GM18508 (cell line): ENCODE measurements around the gene NAXD.

ENCODE experiments used
- ATAC-seq: cut with Tn5 transposase; IDR thresholded peaks from one replicate; pipeline ENCODE4 v1.9.1; 2021; ENCODE audit warnings: moderate number of reproducible peaks; ENCODE audit not compliant: insufficient read depth, unreplicated experiment

Gene NAXD

GRCh38 chr13:110685305-110686020 is 70.1 kb downstream of the NAXD start:
- ATAC-seq: no peak

DNA sequence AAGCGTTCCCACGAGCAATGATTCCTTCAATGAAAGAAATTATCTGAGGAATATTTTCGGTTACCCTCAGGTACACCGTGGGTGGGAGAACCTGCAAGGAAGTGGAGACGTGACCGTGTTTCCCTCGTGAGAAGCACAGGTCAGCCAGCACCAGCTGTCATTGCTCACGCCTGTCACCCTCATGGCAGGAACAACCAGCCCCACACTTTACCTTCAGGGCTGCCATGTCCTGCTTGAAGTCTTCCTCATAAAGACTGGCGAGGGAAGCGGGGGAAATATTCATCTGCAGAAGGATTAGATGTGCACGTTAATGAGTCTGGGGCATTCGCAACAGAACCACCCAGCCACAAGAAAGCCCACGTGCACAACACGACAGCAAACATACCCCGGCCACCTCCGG is 72.4 kb downstream of the NAXD start:
- no peak for ATAC-seq

GRCh38 chr13:110689041-110689440 is 73.7 kb downstream of the NAXD start:
- no peak for ATAC-seq
